Stomach smooth muscle (tissue), 2 donors: ENCODE measurements around the gene WFIKKN1.
A peak's percentile ranks its signal among the peaks of the same experiment; 100 is the strongest.

ENCODE experiments used
- H3K27ac ChIP-seq: one replicate; pipeline ENCODE4 v1.7.0; 2013; ENCODE audit warnings: mild to moderate bottlenecking, low read length, inconsistent platforms
- H3K27me3 ChIP-seq, 2 donors: one replicate each; pipeline ENCODE4 v1.7.0; 2013; ENCODE audit warnings: low read length in 2 of 2; ENCODE audit not compliant: insufficient read depth in 2 of 2, control insufficient read depth in 1 of 2
- H3K36me3 ChIP-seq, 2 donors: one replicate each; pipeline ENCODE4 v1.7.0; 2013; ENCODE audit warnings: low read length in 2 of 2; ENCODE audit not compliant: control insufficient read depth in 2 of 2, insufficient read depth in 2 of 2
- H3K4me1 ChIP-seq: one replicate; pipeline ENCODE4 v1.7.0; 2013; ENCODE audit warnings: low read length; ENCODE audit not compliant: control insufficient read depth, insufficient read depth
- H3K4me3 ChIP-seq, 2 donors: one replicate each; pipeline ENCODE4 v1.7.0; 2013; ENCODE audit warnings: low read length in 2 of 2
- H3K9ac ChIP-seq, 2 donors: one replicate each; pipeline ENCODE4 v1.7.0; 2013; ENCODE audit warnings: low read length in 2 of 2, mild to moderate bottlenecking in 1 of 2
- H3K9me3 ChIP-seq, 2 donors: one replicate each; pipeline ENCODE4 v1.7.0; 2013; ENCODE audit warnings: low read length in 2 of 2; ENCODE audit not compliant: control insufficient read depth in 2 of 2
- donor health status: healthy.
- donor health status: Pancreatic carcinoma.

Gene WFIKKN1

GRCh38 chr16:676913-677312 lies 46.1 kb downstream of the WFIKKN1 start:
- H3K4me3 ChIP-seq = no peak overlapping the region
- no peak overlapping the region for H3K27ac ChIP-seq
- no peak overlapping the region for H3K9ac ChIP-seq
- H3K36me3 ChIP-seq = peaks cover 11 to 13% of the 10 kb centered on the region in 2 donors
- H3K4me1 ChIP-seq = peaks cover 36% of the 10 kb centered on the region
- peaks cover 0 to 4% of the 10 kb centered on the region in 2 donors for H3K27me3 ChIP-seq
- H3K9me3 ChIP-seq = no peaks in the 10 kb centered on the region

GRCh38 chr16:677316-678190 lies 46.8 kb downstream of the WFIKKN1 start:
- Histone ChIP-seq H3K27me3 (peaks cover 0 to 4% of the 10 kb centered on the region in 2 donors), H3K36me3 (peaks cover 11 to 16% of the 10 kb centered on the region in 2 donors), H3K4me3 (no peak overlapping the region), H3K27ac (no peak overlapping the region), H3K9ac (no peak overlapping the region), H3K9me3 (no peaks in the 10 kb centered on the region), H3K4me1 (peaks cover 42% of the 10 kb centered on the region)

- H3K27ac ChIP-seq = no peak overlapping the region
- no peak overlapping the region for H3K4me3 ChIP-seq
- peaks cover 0 to 4% of the 10 kb centered on the region in 2 donors for H3K27me3 ChIP-seq
These were observed 47.5 kb downstream of the WFIKKN1 start for GRCh38 chr16:678209-678857.

GRCh38 chr16:678858-679813 lies 48.4 kb downstream of the WFIKKN1 start:
- Histone ChIP-seq H3K9ac (peak overlapping the region; percentile 27 to 62), H3K27me3 (peaks cover 0 to 4% of the 10 kb centered on the region in 2 donors), H3K9me3 (no peaks in the 10 kb centered on the region), H3K4me3 (peak overlapping the region; percentile 60 to 74), H3K4me1 (peaks cover 57% of the 10 kb centered on the region), H3K27ac (peak overlapping the region; percentile 53), H3K36me3 (peaks cover 12 to 17% of the 10 kb centered on the region in 2 donors)

More at GRCh38 chr16:678209-678857, 47.5 kb downstream of the WFIKKN1 start:
- H3K9ac ChIP-seq = no peak overlapping the region
- H3K4me1 ChIP-seq = peaks cover 50% of the 10 kb centered on the region
- no peaks in the 10 kb centered on the region for H3K9me3 ChIP-seq
- peaks cover 12 to 17% of the 10 kb centered on the region in 2 donors for H3K36me3 ChIP-seq

GRCh38 chr16:679814-680624 lies 49.2 kb downstream of the WFIKKN1 start, which contains the start of gene STUB1:
Gene STUB1 (plus strand): TSS chr16:680410. CDS start chr16:680526, 116 bp downstream.
- H3K27me3 ChIP-seq = peaks cover 0 to 3% of the 10 kb centered on the region in 2 donors
- peak within 1 kb of the TSS; percentile 67 for H3K27ac ChIP-seq
- H3K36me3 ChIP-seq = peaks cover 12 to 17% of the 10 kb centered on the region in 2 donors
- H3K9ac ChIP-seq = peak within 1 kb of the TSS; percentile 75 to 80
- no peaks in the 10 kb centered on the region for H3K9me3 ChIP-seq
- peak within 1 kb of the TSS; percentile 81 to 83 for H3K4me3 ChIP-seq
- peaks cover 60% of the 10 kb centered on the region for H3K4me1 ChIP-seq

- peaks cover 12 to 17% of the 10 kb centered on the region in 2 donors for H3K36me3 ChIP-seq
- H3K4me3 ChIP-seq = peak overlapping the region; percentile 81 to 83
- H3K9me3 ChIP-seq = no peaks in the 10 kb centered on the region
- peak overlapping the region; percentile 67 for H3K27ac ChIP-seq
- no peaks in the 10 kb centered on the region for H3K27me3 ChIP-seq
- H3K4me1 ChIP-seq = peaks cover 60% of the 10 kb centered on the region
- peak overlapping the region; percentile 75 to 80 for H3K9ac ChIP-seq
These were observed 49.8 kb downstream of the WFIKKN1 start for GRCh38 chr16:680625-680945.

- H3K27me3 ChIP-seq = no peaks in the 10 kb centered on the region
- peaks cover 12 to 17% of the 10 kb centered on the region in 2 donors for H3K36me3 ChIP-seq
- peak overlapping the region; percentile 67 for H3K27ac ChIP-seq
- peaks cover 56% of the 10 kb centered on the region for H3K4me1 ChIP-seq
- H3K4me3 ChIP-seq = peak overlapping the region; percentile 81 to 83
- peak overlapping the region; percentile 75 to 80 for H3K9ac ChIP-seq
- no peaks in the 10 kb centered on the region for H3K9me3 ChIP-seq
These were observed 50.4 kb downstream of the WFIKKN1 start for GRCh38 chr16:680967-681745.

- no peaks in the 10 kb centered on the region for H3K27me3 ChIP-seq
- peaks cover 12 to 17% of the 10 kb centered on the region in 2 donors for H3K36me3 ChIP-seq
- no peak overlapping the region for H3K9ac ChIP-seq
- peak overlapping the region; percentile 81 to 83 for H3K4me3 ChIP-seq
- peaks cover 52% of the 10 kb centered on the region for H3K4me1 ChIP-seq
- H3K9me3 ChIP-seq = no peaks in the 10 kb centered on the region
- H3K27ac ChIP-seq = no peak overlapping the region
These were observed 51.1 kb downstream of the WFIKKN1 start for GRCh38 chr16:681746-682427.
